GM12878 (cell line): Measurements from ENCODE around the gene GDNF.

Source experiments
- BRCA1 ChIP-seq: IDR thresholded peaks from 2 replicates; pipeline ENCODE4 v1.6.1; 2011; ENCODE audit warnings: low read depth, low read length, improper control_type of control experiment
- CEBPB ChIP-seq, 2 experiments: fragments of 150-350 bp in 1 of 2; IDR thresholded peaks; 2 replicates each; pipeline ENCODE4 v1.6.1; 2012 to 2014; ENCODE audit warnings: low read depth in 2 of 2, low read length in 2 of 2, borderline replicate concordance in 1 of 2, inconsistent platforms in 1 of 2
- CHD1 ChIP-seq: IDR thresholded peaks from 2 replicates; pipeline ENCODE4 v1.6.1; 2012; ENCODE audit warnings: low read depth, low read length, improper control_type of control experiment
- GABPA ChIP-seq: IDR thresholded peaks from 2 replicates; pipeline ENCODE4 v1.6.1; 2014; ENCODE audit warnings: antibody characterized with exemption, low read depth, mild to moderate bottlenecking, inconsistent platforms
- PML ChIP-seq: IDR thresholded peaks from 2 replicates; pipeline ENCODE4 v1.6.1; 2012; ENCODE audit warnings: low read length, inconsistent platforms
- POLR2A ChIP-seq: IDR thresholded peaks from 2 replicates; pipeline ENCODE4 v1.6.1; 2011; ENCODE audit warnings: low read depth, mild to moderate bottlenecking, low read length
- POLR2AphosphoS5 ChIP-seq: IDR thresholded peaks from 2 replicates; pipeline ENCODE4 v1.6.1; 2011; ENCODE audit warnings: mild to moderate bottlenecking, low read length, inconsistent platforms
- SIN3A ChIP-seq: IDR thresholded peaks from 2 replicates; pipeline ENCODE4 v1.6.1; 2012; ENCODE audit warnings: low read depth, low read length, improper control_type of control experiment
- SREBF2 ChIP-seq: IDR thresholded peaks from 2 replicates; pipeline ENCODE4 v1.6.1; 2012; ENCODE audit warnings: mild to moderate bottlenecking, low read length
- TCF12 ChIP-seq: IDR thresholded peaks from 2 replicates; pipeline ENCODE4 v1.6.1; 2011; ENCODE audit warnings: low read depth, mild to moderate bottlenecking, low read length
- ZNF217 ChIP-seq: fragments of 450-650 bp; IDR thresholded peaks from 2 replicates; pipeline ENCODE4 v1.6.1; 2017; ENCODE audit warnings: antibody characterized with exemption, mild to moderate bottlenecking
- TF ChIP-seq, protein P1 (sequence below), 3 experiments: IDR thresholded peaks in 2 of 3; conservative IDR thresholded peaks in 1 of 3; 2 replicates each; pipeline ENCODE4 v1.5.1; 2011; ENCODE audit warnings: low read depth in 3 of 3, low read length in 3 of 3, mild to moderate bottlenecking in 3 of 3, control low read depth in 2 of 3, moderate library complexity in 2 of 3, inconsistent platforms in 1 of 3, mixed read lengths in 1 of 3; ENCODE audit not compliant: control insufficient read depth in 2 of 3, insufficient read depth in 1 of 3; ENCODE audit errors: extremely low read depth in 1 of 3
- TF ChIP-seq, protein P2 (sequence below): fragments of 450-650 bp; IDR thresholded peaks from 2 replicates; pipeline ENCODE4 v1.6.1; 2017; ENCODE audit warnings: mild to moderate bottlenecking

DNA sequence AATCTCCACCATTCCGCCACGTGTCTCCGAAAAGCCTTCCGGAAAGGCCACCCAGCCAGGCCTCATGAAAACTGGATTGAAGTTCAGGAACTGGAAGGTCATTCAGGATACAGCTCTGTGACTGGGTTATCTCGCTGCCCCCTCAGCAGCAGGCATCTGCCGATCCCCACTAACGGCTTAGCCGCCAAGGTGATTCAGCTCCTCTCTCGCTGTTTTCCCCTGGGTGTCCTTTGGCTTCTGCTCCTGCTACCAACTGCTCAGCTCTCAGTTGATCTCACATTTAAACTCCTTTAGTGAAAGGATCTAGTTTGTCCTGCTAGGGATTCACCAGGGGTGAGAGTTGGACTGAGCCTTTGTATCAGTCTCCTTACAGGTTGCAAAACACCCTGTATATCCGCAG is 2.2 kb upstream of the GDNF start:
- no peak for TF ChIP-seq TCF12
- TF ChIP-seq POLR2AphosphoS5, result no peak
- TF ChIP-seq, protein P1, sequence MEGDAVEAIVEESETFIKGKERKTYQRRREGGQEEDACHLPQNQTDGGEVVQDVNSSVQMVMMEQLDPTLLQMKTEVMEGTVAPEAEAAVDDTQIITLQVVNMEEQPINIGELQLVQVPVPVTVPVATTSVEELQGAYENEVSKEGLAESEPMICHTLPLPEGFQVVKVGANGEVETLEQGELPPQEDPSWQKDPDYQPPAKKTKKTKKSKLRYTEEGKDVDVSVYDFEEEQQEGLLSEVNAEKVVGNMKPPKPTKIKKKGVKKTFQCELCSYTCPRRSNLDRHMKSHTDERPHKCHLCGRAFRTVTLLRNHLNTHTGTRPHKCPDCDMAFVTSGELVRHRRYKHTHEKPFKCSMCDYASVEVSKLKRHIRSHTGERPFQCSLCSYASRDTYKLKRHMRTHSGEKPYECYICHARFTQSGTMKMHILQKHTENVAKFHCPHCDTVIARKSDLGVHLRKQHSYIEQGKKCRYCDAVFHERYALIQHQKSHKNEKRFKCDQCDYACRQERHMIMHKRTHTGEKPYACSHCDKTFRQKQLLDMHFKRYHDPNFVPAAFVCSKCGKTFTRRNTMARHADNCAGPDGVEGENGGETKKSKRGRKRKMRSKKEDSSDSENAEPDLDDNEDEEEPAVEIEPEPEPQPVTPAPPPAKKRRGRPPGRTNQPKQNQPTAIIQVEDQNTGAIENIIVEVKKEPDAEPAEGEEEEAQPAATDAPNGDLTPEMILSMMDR (IDR thresholded peaks at IDR 0.05 in 2 of 3, conservative IDR thresholded peaks at IDR 0.05 in 1 of 3; ENCODE audit: control insufficient read depth in 2 of 3, extremely low read depth in 1 of 3, insufficient read depth in 1 of 3, low read depth in 3 of 3, low read length in 3 of 3), result no peak
- TF ChIP-seq SREBF2, result no peak
- TF ChIP-seq POLR2A, result no peak
- no peak for TF ChIP-seq SIN3A
- TF ChIP-seq, protein P2, sequence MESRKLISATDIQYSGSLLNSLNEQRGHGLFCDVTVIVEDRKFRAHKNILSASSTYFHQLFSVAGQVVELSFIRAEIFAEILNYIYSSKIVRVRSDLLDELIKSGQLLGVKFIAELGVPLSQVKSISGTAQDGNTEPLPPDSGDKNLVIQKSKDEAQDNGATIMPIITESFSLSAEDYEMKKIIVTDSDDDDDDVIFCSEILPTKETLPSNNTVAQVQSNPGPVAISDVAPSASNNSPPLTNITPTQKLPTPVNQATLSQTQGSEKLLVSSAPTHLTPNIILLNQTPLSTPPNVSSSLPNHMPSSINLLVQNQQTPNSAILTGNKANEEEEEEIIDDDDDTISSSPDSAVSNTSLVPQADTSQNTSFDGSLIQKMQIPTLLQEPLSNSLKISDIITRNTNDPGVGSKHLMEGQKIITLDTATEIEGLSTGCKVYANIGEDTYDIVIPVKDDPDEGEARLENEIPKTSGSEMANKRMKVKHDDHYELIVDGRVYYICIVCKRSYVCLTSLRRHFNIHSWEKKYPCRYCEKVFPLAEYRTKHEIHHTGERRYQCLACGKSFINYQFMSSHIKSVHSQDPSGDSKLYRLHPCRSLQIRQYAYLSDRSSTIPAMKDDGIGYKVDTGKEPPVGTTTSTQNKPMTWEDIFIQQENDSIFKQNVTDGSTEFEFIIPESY, result no peak
- no peak for TF ChIP-seq CEBPB (IDR thresholded peaks at IDR 0.05; ENCODE audit: borderline replicate concordance in 1 of 2, low read depth in 2 of 2, low read length in 2 of 2)
- no peak for TF ChIP-seq BRCA1
- TF ChIP-seq CHD1, result no peak
- TF ChIP-seq ZNF217, result no peak
- no peak for TF ChIP-seq GABPA
- TF ChIP-seq PML, result no peak
